Liver (tissue), 9 donors: ENCODE data around the gene SNX18. TPM values are rescaled to one million over a fixed set of nuclear protein-coding genes. Genes with fewer than 3 reads are reported as not detected.

Experiments used
- DNase-seq: peaks from one replicate; pipeline ENCODE4 v3.0.0-alpha.2; 2017; ENCODE audit warnings: low spot score
- H3K27ac ChIP-seq, 2 donors: one replicate each; pipeline ENCODE4 v1.7.0; 2013; ENCODE audit warnings: inconsistent platforms in 2 of 2, low read length in 2 of 2, control low read depth in 1 of 2, low read depth in 1 of 2, mild to moderate bottlenecking in 1 of 2
- H3K27me3 ChIP-seq, 4 donors: one replicate each; pipeline versions ENCODE4 v1.6.1 to v1.7.0; 2013; ENCODE audit warnings: low read length in 3 of 4, inconsistent platforms in 1 of 4, mild to moderate bottlenecking in 1 of 4, moderate library complexity in 1 of 4; ENCODE audit not compliant: control insufficient read depth in 4 of 4, insufficient read depth in 4 of 4
- H3K36me3 ChIP-seq, 4 donors: one replicate each; pipeline versions ENCODE4 v1.6.1 to v1.7.0; 2013; ENCODE audit warnings: low read length in 3 of 4, mild to moderate bottlenecking in 3 of 4, low read depth in 1 of 4, moderate library complexity in 1 of 4; ENCODE audit not compliant: control insufficient read depth in 4 of 4, insufficient read depth in 3 of 4
- H3K4me1 ChIP-seq, 4 donors: one replicate each; pipeline versions ENCODE4 v1.6.1 to v1.7.0; 2013; ENCODE audit warnings: low read length in 3 of 4, mild to moderate bottlenecking in 3 of 4, moderate library complexity in 1 of 4; ENCODE audit not compliant: control insufficient read depth in 4 of 4, insufficient read depth in 4 of 4
- H3K4me3 ChIP-seq, 3 donors: one replicate each; pipeline versions ENCODE4 v1.6.1 to v1.7.0; 2013; ENCODE audit warnings: low read length in 3 of 3, control low read depth in 1 of 3, low read depth in 1 of 3, mild to moderate bottlenecking in 1 of 3
- H3K9ac ChIP-seq, 2 donors: one replicate each; pipeline ENCODE4 v1.7.0; 2013; ENCODE audit warnings: low read length in 2 of 2, mild to moderate bottlenecking in 2 of 2, moderate library complexity in 2 of 2, control low read depth in 1 of 2, low read depth in 1 of 2
- H3K9me3 ChIP-seq, 4 donors: one replicate each; pipeline versions ENCODE4 v1.6.1 to v1.7.0; 2013; ENCODE audit warnings: low read length in 3 of 4; ENCODE audit not compliant: control insufficient read depth in 4 of 4
- FOXA2 ChIP-seq: IDR thresholded peaks from 2 replicates; pipeline ENCODE4 v1.6.1; 2016; ENCODE audit warnings: antibody characterized with exemption
- GABPA ChIP-seq, 2 donors: IDR thresholded peaks in 1 of 2; conservative IDR thresholded peaks in 1 of 2; 2 replicates each; pipeline ENCODE4 v1.6.1; 2016; ENCODE audit warnings: antibody characterized with exemption in 2 of 2, mild to moderate bottlenecking in 1 of 2, moderate library complexity in 1 of 2
- HNF4A ChIP-seq, 2 donors: conservative IDR thresholded peaks; 2 replicates each; pipeline ENCODE4 v1.6.1; 2016; ENCODE audit warnings: antibody characterized with exemption in 2 of 2, mild to moderate bottlenecking in 2 of 2
- HNF4G ChIP-seq: IDR thresholded peaks from 2 replicates; pipeline ENCODE4 v1.6.1; 2016; ENCODE audit warnings: antibody characterized with exemption
- NR2F2 ChIP-seq: IDR thresholded peaks from 2 replicates; pipeline ENCODE4 v1.6.1; 2016; ENCODE audit warnings: antibody characterized with exemption
- RAD21 ChIP-seq, 2 donors: IDR thresholded peaks; 2 replicates each; pipeline ENCODE4 v1.6.1; 2016; ENCODE audit warnings: antibody characterized with exemption in 2 of 2, mild to moderate bottlenecking in 2 of 2
- RXRA ChIP-seq, 2 donors: IDR thresholded peaks; 2 replicates each; pipeline ENCODE4 v1.6.1; 2017 to 2018; ENCODE audit warnings: antibody characterized with exemption in 2 of 2, mild to moderate bottlenecking in 1 of 2
- SP1 ChIP-seq: IDR thresholded peaks from 2 replicates; pipeline ENCODE4 v1.6.1; 2018; ENCODE audit warnings: antibody characterized with exemption, mild to moderate bottlenecking
- TAF1 ChIP-seq: conservative IDR thresholded peaks from 2 replicates; pipeline ENCODE4 v1.6.1; 2016; ENCODE audit warnings: antibody characterized with exemption, mild to moderate bottlenecking
- YY1 ChIP-seq: IDR thresholded peaks from 2 replicates; pipeline ENCODE4 v1.6.1; 2016; ENCODE audit warnings: antibody characterized with exemption, mild to moderate bottlenecking
- WGBS: extraction: QIAGEN DNeasy Blood & Tissue Kit; methylation state at CpG from one replicate; pipeline ENCODE4 v1.1.7; 2013; 5-methylcytosine and 5-hydroxymethylcytosine counted together
- polyA plus RNA-seq, 2 donors: library from polyadenylated mRNA; stranded (reverse) in 1 of 2; unstranded in 1 of 2; fragments of 200-250 nt in 1 of 2; fragments of >200 nt in 1 of 2; fragmentation: Nextera tagmentation in 1 of 2; extraction: Ambion mirVana in 1 of 2; gene quantifications; one replicate each; pipeline versions ENCODE4 v1.2.1 to v1.2.3, GENCODE V29; 2013 to 2015
- total RNA-seq, 2 donors: library from RNA; depleted of rRNA; stranded (reverse); fragments of >200 nt; gene quantifications; one replicate each; pipeline ENCODE4 v1.2.3, GENCODE V29; 2014
- TF ChIP-seq, protein P1 (sequence below): IDR thresholded peaks from 2 replicates; pipeline ENCODE4 v1.6.1; 2016; ENCODE audit warnings: antibody characterized with exemption, mild to moderate bottlenecking
- TF ChIP-seq, protein P2 (sequence below): fragments of 150-350 bp; IDR thresholded peaks from 2 replicates; pipeline ENCODE4 v1.5.1; 2017; ENCODE audit warnings: improper control_type of control experiment, low read depth, low read length; ENCODE audit not compliant: missing input control
- TF ChIP-seq, protein P3 (sequence below): IDR thresholded peaks from 2 replicates; pipeline ENCODE4 v1.6.1; 2016; ENCODE audit warnings: antibody characterized with exemption
- TF ChIP-seq, protein P4 (sequence below): IDR thresholded peaks from 2 replicates; pipeline ENCODE4 v1.6.1; 2016; ENCODE audit warnings: antibody characterized with exemption
- donor health status: healthy.
- donor health status: healthy.
- donor health status: healthy.
- donor health status: healthy.
- donor health status: healthy.

Gene SNX18
- total and polyA plus RNA-seq, 4 donors: 4.9 to 32.5 (median 12.6) TPM

DNA sequence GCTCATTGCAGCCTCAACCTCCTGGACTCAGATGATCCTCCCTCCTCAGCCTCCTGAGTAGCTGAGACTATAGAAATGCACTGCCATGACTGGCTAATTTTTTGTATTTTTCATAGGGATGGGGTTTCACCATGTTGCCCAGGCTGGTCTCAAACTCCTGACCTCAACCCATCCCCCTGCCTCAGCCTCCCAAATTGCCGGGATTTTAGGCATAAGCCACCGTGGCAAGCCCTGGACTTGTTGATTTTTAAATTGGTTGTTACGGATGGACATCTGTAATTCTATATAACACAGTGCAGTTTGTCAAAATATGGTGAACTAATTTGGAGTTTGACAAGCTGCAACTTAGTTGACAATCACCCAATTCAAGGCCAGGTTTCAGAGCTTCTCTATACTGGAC is 22.7 kb downstream of the SNX18 start:
- no peak for DNase-seq
- no peaks in the 10 kb centered on the region for H3K36me3 ChIP-seq
- WGBS: 97% methylated on average over 3 of the region's 3 CpGs
- H3K4me1 ChIP-seq: peaks cover 11 to 46% (median 22%) of the 10 kb centered on the region in 4 donors
- no peaks in the 10 kb centered on the region for H3K9me3 ChIP-seq
- no peak overlapping the region for H3K9ac ChIP-seq
- H3K4me3 ChIP-seq: no peak overlapping the region
- H3K27ac ChIP-seq: no peak overlapping the region
- TF ChIP-seq TAF1 (no peak), FOXA2 (no peak), NR2F2 (no peak), GABPA (IDR thresholded peaks at IDR 0.05 in 1 of 2, conservative IDR thresholded peaks at IDR 0.05 in 1 of 2) (no peak)
- TF ChIP-seq, protein P1, sequence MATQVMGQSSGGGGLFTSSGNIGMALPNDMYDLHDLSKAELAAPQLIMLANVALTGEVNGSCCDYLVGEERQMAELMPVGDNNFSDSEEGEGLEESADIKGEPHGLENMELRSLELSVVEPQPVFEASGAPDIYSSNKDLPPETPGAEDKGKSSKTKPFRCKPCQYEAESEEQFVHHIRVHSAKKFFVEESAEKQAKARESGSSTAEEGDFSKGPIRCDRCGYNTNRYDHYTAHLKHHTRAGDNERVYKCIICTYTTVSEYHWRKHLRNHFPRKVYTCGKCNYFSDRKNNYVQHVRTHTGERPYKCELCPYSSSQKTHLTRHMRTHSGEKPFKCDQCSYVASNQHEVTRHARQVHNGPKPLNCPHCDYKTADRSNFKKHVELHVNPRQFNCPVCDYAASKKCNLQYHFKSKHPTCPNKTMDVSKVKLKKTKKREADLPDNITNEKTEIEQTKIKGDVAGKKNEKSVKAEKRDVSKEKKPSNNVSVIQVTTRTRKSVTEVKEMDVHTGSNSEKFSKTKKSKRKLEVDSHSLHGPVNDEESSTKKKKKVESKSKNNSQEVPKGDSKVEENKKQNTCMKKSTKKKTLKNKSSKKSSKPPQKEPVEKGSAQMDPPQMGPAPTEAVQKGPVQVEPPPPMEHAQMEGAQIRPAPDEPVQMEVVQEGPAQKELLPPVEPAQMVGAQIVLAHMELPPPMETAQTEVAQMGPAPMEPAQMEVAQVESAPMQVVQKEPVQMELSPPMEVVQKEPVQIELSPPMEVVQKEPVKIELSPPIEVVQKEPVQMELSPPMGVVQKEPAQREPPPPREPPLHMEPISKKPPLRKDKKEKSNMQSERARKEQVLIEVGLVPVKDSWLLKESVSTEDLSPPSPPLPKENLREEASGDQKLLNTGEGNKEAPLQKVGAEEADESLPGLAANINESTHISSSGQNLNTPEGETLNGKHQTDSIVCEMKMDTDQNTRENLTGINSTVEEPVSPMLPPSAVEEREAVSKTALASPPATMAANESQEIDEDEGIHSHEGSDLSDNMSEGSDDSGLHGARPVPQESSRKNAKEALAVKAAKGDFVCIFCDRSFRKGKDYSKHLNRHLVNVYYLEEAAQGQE: no peak
- TF ChIP-seq, protein P2, sequence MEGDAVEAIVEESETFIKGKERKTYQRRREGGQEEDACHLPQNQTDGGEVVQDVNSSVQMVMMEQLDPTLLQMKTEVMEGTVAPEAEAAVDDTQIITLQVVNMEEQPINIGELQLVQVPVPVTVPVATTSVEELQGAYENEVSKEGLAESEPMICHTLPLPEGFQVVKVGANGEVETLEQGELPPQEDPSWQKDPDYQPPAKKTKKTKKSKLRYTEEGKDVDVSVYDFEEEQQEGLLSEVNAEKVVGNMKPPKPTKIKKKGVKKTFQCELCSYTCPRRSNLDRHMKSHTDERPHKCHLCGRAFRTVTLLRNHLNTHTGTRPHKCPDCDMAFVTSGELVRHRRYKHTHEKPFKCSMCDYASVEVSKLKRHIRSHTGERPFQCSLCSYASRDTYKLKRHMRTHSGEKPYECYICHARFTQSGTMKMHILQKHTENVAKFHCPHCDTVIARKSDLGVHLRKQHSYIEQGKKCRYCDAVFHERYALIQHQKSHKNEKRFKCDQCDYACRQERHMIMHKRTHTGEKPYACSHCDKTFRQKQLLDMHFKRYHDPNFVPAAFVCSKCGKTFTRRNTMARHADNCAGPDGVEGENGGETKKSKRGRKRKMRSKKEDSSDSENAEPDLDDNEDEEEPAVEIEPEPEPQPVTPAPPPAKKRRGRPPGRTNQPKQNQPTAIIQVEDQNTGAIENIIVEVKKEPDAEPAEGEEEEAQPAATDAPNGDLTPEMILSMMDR: no peak
- no peaks in the 10 kb centered on the region for H3K27me3 ChIP-seq

DNA sequence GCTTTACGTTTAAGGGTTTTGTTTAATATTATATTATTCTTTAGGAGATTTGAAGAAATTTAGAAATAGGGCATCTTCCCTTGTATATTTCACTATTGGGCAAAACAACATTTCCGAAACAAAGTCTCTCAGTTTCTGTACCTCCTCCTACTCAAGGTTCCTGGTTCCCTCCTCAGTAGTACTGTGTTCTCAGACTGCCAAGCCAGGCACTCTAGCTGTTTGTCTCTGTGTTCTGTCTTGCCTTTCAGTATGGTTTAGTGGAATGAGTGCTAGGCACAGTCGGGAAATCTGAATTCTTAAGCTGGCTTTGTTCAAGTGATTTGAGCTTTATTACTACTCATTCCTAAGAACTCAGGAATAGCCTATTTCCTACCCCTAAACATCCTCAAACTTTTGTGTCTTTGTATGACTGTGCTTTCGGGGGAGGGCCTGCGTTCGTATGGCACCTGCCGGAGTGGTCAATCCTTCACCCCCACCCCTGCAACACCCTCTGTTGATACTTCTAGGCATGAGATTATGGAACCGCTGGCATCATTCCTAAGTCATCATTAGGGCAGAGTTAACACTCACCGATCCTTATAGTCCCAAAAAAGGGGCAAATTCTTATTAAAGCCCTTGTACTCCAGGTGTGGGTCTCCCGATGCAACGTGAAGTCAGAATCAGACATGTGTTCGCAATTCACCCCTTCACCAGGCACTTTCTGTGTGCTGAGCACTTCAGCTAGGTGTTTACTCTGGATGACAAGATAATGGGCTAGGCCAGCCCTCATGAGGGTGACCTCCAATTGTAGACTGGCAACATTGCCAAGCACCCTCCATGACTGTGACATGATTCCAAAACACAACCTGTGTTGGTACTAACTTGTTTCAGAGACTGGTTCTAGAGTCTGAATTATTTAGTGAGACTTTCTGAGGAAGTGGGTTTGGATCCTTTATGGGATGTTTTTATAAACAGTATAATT is 24.5 kb downstream of the SNX18 start:
- H3K36me3 ChIP-seq: no peaks in the 10 kb centered on the region
- peaks cover 5 to 43% (median 21%) of the 10 kb centered on the region in 4 donors for H3K4me1 ChIP-seq
- H3K27me3 ChIP-seq: no peaks in the 10 kb centered on the region
- 57% methylated on average over 12 of the region's 12 CpGs for WGBS
- no peaks in the 10 kb centered on the region for H3K9me3 ChIP-seq
- TF ChIP-seq TAF1: no peak
- no peak for TF ChIP-seq GABPA (IDR thresholded peaks at IDR 0.05 in 1 of 2, conservative IDR thresholded peaks at IDR 0.05 in 1 of 2)
- TF ChIP-seq SP1: no peak
- no peak for TF ChIP-seq HNF4A (conservative IDR thresholded peaks at IDR 0.05)
- no peak overlapping the region for H3K9ac ChIP-seq
- H3K4me3 ChIP-seq: no peak overlapping the region
- H3K27ac ChIP-seq: no peak overlapping the region
- no peak for DNase-seq

DNA sequence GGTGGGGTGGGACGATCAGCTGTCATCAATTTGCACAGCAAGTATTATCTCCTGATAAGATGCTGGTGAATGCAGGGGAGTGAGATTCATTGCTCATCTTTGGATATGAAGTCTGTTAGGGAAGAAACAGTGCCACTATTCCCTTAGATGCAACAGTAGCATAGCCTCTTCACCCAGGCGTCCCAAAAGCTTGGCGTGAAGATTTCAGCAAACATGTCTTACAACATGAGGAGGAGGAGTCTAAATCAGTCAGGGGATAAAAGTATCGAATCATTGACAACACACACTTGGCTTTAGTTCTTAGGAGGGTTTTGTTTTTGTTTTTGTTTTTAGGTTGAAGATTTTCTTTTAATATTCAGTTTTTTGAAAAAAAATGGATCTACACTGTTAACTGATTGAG is 26.5 kb downstream of the SNX18 start:
- Histone ChIP-seq H3K9ac (no peak overlapping the region), H3K36me3 (no peaks in the 10 kb centered on the region), H3K27ac (no peak overlapping the region), H3K4me3 (no peak overlapping the region), H3K27me3 (no peaks in the 10 kb centered on the region), H3K4me1 (peaks cover 9 to 49% (median 32%) of the 10 kb centered on the region in 4 donors), H3K9me3 (no peaks in the 10 kb centered on the region)
- WGBS: 46% methylated on average over 4 of the region's 4 CpGs
- TF ChIP-seq HNF4A (conservative IDR thresholded peaks at IDR 0.05) (peak; percentile 10 to 33), RXRA (IDR thresholded peaks at IDR 0.05) (peak in 1 of 2 donors; percentile 17), HNF4G (no peak), YY1 (no peak), SP1 (no peak), FOXA2 (no peak), RAD21 (IDR thresholded peaks at IDR 0.05) (peak in 1 of 2 donors; percentile 42), TAF1 (no peak)
- TF ChIP-seq, protein P3, sequence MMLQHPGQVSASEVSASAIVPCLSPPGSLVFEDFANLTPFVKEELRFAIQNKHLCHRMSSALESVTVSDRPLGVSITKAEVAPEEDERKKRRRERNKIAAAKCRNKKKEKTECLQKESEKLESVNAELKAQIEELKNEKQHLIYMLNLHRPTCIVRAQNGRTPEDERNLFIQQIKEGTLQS: no peak
- TF ChIP-seq, protein P4, sequence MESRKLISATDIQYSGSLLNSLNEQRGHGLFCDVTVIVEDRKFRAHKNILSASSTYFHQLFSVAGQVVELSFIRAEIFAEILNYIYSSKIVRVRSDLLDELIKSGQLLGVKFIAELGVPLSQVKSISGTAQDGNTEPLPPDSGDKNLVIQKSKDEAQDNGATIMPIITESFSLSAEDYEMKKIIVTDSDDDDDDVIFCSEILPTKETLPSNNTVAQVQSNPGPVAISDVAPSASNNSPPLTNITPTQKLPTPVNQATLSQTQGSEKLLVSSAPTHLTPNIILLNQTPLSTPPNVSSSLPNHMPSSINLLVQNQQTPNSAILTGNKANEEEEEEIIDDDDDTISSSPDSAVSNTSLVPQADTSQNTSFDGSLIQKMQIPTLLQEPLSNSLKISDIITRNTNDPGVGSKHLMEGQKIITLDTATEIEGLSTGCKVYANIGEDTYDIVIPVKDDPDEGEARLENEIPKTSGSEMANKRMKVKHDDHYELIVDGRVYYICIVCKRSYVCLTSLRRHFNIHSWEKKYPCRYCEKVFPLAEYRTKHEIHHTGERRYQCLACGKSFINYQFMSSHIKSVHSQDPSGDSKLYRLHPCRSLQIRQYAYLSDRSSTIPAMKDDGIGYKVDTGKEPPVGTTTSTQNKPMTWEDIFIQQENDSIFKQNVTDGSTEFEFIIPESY: no peak
- TF ChIP-seq, protein P1: no peak
- no peak for DNase-seq
